RKO (cell line): ENCODE measurements around the gene RAD9A.
A peak's percentile ranks its signal among the peaks of the same experiment; 100 is the strongest.

Source experiments
- DNase-seq: peaks from one replicate; pipeline ENCODE4 v3.0.0-alpha.2; 2016; ENCODE audit warnings: low spot score

RAD9A gene

DNA sequence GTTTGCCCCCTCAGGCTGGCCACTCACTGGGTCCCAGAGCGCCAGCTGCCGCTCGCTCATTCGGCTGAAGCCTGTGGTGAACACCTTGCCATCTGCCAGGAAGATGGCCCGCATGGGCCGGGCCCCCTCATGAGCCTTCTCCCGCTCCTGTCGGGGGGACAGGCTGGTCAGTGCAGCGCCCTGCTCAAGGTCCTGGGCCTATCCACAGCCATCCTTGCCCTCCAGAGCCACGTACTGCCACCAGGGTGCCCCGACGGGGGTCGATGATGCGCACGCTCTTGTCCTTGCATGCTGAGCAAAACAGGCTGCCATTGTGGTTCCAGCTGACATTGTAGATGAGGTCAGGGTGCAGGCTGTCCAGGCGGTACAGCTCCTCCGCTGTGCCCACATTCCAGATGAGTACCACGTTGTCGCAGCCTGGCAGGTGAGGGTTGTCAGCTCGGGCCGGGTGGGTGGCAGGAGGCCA, 49.3 kb downstream of the RAD9A start:
- DNase-seq = no peak

DNA sequence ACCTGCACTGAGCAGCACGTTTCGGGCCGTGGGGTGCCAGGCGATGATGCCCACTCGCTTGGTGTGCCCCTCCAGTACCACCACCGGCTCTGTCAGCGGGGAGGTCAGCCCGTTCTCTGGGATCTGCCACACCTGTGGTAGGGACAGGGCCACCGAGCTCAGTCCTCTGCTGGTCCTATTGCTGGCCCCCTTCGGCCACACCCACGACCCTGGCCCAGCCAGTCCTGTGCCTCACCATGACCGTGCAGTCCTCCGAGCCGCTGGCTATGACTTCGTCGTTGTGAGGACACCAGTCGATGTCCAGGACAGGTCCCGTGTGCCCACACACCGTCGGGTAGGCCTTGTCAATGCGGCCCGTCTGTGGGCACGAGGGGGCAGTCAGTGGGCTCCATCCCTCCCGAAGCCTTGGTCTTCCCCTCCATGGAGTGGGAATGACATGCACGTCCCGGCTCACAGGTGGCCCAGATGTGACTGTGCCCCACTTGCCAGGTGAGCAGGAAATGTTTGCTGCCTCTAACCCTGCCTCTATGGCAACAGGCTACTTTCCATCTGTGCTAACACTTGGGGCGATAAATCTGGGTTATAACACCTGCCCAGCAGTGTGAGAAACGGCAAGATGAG, 50.1 kb downstream of the RAD9A start:
- no peak for DNase-seq

DNA sequence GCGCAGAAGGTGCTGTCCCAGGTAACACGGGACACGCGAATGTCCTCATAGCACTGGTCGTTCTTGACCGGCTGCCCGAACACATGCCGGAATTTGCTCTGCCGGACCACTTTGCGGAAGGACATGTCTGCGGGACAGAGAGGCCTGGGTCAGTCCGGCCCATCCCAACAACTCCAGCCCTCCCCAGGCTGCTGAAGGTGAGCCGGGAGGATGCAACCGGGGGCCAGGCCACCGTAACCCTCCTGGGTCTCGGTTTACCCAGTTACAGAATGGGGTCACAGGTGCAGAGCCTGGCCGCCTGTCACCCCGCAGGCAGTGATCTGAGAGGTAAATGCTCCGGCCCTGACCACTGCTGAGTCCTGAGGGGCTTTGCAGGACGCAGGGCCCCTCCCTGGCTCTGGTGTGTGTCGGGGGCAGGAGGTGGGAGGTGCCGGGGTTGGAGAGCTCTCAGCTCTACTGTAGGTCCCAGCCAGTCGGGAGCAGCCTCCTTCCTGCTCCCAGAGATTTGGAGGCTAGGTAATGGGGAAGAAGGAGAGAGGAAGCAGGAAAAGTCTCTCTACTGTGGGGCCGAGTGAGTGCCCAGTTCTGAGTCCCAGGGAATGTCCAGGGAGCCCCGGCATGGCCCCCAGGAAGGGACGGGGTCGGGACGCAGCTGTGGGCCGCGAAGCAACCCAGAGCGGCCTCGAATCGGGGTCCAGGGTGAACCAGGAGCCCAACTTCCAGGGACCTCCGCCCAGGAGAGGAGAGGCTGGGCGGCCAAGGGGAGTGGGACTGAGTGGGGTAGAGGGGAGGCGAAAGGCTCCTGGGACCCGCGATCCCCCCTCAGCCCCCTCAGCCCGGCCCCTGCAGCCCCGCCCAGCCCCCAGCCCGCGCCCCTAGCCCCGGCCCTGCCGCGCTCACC, 51.0 kb downstream of the RAD9A start:
- peak; percentile 26 for DNase-seq

DNA sequence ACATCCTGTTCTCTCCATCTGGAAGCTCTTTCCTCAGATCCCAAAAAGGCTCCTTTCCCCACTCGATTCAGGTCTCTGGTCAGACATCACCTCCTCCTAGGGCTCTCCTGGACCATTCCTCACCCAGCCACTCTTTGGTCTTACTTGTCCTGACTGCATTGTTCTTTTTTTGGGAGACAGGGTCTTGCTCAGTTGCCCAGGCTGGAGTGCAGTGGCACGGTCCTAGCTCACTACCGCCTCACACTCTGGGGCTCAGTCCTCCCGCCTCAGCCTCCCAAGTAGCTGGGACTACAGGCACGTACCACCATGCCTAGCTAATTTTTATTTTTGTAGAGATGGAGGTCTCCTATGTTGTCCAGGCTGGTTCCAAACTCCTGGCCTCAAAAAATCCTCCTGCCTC, 53.7 kb downstream of the RAD9A start:
- DNase-seq = no peak
